Eye (tissue), 1 donor: ENCODE data around the gene WASF2.
A peak's percentile ranks its signal among the peaks of the same experiment; 100 is the strongest.
"Not testable (repeated sequence)": the region's sequence is repeated elsewhere in the genome, so short reads cannot be mapped to it uniquely, and the experiment has no call there.

ENCODE experiments used
- DNase-seq: peaks from one replicate; pipeline ENCODE4 v3.0.0-alpha.2; 2015

WASF2 gene

GRCh38 chr1:27489973-27490741 is at the start of gene WASF2:
Gene WASF2 (minus strand): TSS chr1:27490167. CDS start chr1:27428890, 61,277 bp downstream.
- DNase-seq: peak; percentile 99

- DNase-seq: no peak
Measured at GRCh38 chr1:27538793-27539192, 48.8 kb upstream of the WASF2 start.

- not testable (repeated sequence) for DNase-seq
Measured at GRCh38 chr1:27538305-27538676, 48.3 kb upstream of the WASF2 start.

GRCh38 chr1:27536767-27537166 is 46.8 kb upstream of the WASF2 start:
- DNase-seq: peak; percentile 87

- peak; percentile 36 for DNase-seq
Measured at GRCh38 chr1:27536010-27536757, 46.2 kb upstream of the WASF2 start.

GRCh38 chr1:27535386-27535785 is 45.4 kb upstream of the WASF2 start:
- DNase-seq: no peak

- DNase-seq: no peak
Measured at GRCh38 chr1:27531959-27532685, 42.2 kb upstream of the WASF2 start.

GRCh38 chr1:27530192-27530591 is 40.2 kb upstream of the WASF2 start:
- DNase-seq: no peak

- no peak for DNase-seq
Measured at GRCh38 chr1:27529704-27530018, 39.7 kb upstream of the WASF2 start.

- no peak for DNase-seq
Measured at GRCh38 chr1:27528818-27529703, 39.1 kb upstream of the WASF2 start.

GRCh38 chr1:27527890-27528817 is 38.2 kb upstream of the WASF2 start:
- DNase-seq: peak; percentile 85

GRCh38 chr1:27527223-27527889 is 37.4 kb upstream of the WASF2 start:
- DNase-seq: peak; percentile 94

GRCh38 chr1:27526569-27527222 is 36.7 kb upstream of the WASF2 start:
- peak; percentile 72 for DNase-seq

- DNase-seq: peak; percentile 89
Measured at GRCh38 chr1:27525296-27526272, 35.6 kb upstream of the WASF2 start.

- no peak for DNase-seq
Measured at GRCh38 chr1:27523337-27524020, 33.5 kb upstream of the WASF2 start.

GRCh38 chr1:27522432-27523336 is 32.7 kb upstream of the WASF2 start:
- peak; percentile 91 for DNase-seq

- DNase-seq: no peak
Measured at GRCh38 chr1:27521861-27522431, 32.0 kb upstream of the WASF2 start.
